ENCODE measurements around the gene NCAM1.

NCAM1 gene

DNA sequence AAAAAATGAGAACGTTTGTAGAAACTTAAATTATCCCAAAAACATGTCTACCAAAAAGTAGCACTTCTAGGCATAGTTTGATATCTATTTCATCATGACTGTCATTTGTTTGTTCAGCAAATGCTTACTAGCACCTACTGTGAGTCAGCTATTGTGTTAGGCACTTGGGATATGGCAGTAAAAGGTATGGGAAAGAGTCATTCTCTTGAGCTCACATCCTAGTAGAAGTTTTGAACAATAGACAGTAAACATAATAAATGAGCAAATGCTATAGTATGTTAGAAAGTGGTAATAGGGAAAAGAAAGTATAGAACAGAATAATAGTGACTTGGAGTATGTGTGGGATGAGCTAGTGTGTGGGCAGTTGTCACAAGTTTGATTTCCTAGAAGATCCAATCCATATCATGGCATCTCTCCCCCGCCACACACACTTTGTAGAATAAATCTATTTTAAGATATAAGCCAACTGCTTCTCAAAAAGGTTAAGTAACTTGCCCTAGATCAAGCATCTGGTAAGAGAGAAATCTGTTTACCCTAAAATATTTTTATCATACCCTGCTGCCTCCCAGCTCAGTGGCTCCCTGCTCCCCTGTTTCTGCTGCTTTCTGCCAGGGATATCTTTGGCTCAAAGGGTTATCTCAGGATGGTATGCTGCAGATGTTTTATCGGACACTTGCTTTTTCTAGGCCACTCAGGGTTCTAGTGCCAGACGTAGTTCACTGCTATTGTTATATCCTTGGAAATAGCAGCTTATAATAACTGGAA, 129.7 kb downstream of the NCAM1 start:
- no peak for DNase-seq

GRCh38 chr11:113091481-113091780, 130.2 kb downstream of the NCAM1 start:
- DNase-seq: no peak

DNA sequence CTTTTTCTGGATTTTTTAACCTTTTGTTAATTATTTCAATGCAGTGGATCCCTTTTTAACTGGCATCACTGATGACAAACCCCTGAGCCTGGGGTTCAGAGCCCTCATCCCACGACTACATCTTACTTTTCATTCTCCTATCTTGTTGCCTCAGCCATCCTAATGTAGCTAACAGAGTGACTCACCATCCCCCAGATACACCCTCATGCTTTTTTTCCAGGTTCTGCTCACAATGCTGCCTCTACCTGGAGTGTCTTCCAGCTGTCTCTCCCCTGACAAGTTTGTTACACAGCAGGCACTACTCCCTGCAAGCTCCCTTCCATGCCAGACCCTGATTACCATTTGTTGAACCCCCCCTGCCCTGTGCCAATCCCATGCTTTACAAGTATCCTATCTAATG, 135.4 kb downstream of the NCAM1 start:
- no peak for DNase-seq

GRCh38 chr11:113103932-113104690, 142.9 kb downstream of the NCAM1 start:
- no peak for DNase-seq

- DNase-seq: no peak
Observed at GRCh38 chr11:113104691-113105251, 143.6 kb downstream of the NCAM1 start.

- no peak for DNase-seq
Observed at GRCh38 chr11:113105592-113105991, 144.4 kb downstream of the NCAM1 start.

- DNase-seq: no peak
Observed at GRCh38 chr11:113106507-113106906, 145.3 kb downstream of the NCAM1 start.

DNA sequence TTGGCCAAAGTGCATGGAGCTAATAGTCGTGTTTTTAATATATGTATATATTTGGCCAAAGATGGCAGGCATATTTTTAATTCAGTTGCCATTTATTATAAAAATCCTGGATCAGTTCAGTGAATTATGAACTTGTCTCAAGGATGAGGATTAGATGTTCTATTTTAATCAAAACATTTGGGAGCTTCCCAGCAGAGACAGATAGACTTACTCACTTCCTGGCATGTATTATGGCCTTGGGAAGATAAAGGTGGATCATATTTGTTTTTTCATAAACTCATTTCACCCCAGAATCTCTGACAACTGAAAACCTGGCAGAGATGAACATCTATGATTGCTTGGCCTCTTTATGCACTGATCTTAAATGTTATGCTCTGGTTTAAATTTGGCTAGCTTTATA, 148.8 kb downstream of the NCAM1 start:
- no peak for DNase-seq

- DNase-seq: no peak
Observed at GRCh38 chr11:113111156-113111555, 149.9 kb downstream of the NCAM1 start.

- no peak for DNase-seq
Observed at GRCh38 chr11:113112307-113112706, 151.1 kb downstream of the NCAM1 start.

DNA sequence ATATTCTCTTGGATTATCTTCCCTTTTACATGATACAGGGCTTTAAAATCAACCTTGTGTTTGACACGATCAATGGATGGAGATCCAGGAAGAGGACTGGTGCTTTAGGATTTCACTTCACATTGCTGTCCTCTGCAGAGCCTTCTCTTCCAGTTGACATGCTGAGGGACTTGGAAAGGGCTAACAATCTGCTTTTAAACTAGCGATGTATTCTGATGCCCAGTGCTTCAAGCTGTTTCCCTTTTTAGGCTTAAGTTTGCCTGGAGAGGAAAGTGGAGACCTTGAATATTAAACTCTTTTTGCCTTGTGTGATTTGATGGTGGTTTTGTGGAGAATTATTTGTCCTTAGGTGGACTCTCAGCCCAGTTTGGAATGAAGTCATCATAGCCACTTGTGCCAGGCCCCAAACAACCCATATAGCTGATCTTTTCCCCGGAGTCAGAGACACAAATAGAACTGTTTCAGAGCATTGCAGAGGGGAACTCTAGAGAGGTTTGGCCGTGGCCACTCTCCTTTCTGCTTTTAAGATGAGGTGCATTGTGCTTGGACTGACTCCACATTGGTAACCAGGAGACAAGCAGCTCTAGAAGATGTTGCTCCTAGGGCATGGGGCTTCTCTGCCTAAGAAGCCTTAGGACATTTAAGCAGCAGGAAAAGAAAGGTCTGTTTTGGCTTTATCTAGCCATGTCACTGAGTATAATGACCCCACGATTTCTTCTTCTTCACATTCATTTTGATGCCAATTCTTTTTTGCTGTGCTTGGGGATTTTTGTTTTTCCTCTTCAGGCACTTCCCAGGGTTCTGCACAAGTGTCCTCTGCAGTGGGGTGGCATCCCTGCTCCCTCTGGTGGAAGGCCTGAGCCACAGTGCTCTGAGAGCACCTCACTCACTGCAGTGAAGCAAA, 152.8 kb downstream of the NCAM1 start:
- no peak for DNase-seq

- DNase-seq: no peak
Observed at GRCh38 chr11:113114705-113115027, 153.4 kb downstream of the NCAM1 start.

GRCh38 chr11:113118104-113118503, 156.9 kb downstream of the NCAM1 start:
- no peak for DNase-seq

DNA sequence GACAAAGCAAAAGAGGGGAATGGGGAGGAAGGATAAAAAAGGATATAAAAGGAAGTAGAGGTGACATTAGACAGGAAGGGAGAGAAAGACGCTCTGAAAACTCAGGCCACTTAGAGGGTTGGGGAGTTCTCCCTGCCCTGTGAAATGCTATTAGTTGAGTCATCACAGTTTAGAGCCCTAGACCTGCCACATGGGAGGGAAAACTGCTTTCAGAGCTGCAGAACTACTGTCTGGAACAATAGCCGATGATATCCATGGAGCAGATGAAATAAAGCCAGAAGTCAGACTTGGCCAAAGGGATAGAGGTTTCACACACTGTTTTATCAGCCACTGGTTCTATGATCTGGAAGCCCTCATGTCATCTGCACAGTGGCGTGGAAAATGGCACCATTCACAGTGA, 157.9 kb downstream of the NCAM1 start:
- DNase-seq: no peak

- DNase-seq: no peak
Observed at GRCh38 chr11:113119966-113120736, 158.9 kb downstream of the NCAM1 start.

- DNase-seq: no peak
Observed at GRCh38 chr11:113121746-113122145, 160.5 kb downstream of the NCAM1 start.

DNA sequence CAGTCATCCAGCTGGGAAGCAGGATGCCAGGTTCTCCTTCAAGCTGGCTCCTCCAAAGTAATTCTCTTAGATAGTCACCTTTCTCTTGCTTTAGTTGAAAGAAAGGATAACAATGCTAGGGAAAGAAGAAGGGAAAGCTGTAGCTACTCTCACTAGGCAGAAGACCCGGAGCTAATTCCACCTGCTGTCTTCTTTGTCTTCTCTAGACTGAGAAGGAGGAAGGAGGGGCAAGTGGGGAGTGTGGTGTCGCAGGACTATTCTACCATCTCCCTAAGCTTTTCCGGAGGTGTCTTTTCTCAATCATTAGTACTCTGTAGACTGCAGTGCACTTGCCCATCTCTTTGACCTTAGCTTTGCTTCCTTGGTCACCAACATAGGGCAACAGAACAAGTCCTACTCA, 162.8 kb downstream of the NCAM1 start:
- no peak for DNase-seq

DNA sequence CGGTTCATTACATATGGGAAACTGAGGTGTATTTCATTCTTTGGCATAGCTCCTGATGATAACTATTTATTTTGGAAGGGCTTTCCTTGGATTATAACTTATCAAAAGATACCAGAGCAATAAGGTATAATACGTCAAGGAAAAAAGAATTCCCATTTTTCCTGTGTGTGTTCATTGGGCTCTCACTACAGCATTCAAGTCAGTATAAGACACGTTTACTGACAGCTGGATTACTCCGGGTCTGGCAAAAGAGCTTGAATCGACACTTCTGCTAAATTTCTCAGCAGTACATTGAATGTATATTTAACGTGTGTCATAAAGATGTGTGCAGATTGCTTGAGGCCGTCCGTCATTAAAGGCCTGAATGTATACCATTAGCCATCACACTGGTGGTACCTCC, 163.4 kb downstream of the NCAM1 start:
- no peak for DNase-seq

DNA sequence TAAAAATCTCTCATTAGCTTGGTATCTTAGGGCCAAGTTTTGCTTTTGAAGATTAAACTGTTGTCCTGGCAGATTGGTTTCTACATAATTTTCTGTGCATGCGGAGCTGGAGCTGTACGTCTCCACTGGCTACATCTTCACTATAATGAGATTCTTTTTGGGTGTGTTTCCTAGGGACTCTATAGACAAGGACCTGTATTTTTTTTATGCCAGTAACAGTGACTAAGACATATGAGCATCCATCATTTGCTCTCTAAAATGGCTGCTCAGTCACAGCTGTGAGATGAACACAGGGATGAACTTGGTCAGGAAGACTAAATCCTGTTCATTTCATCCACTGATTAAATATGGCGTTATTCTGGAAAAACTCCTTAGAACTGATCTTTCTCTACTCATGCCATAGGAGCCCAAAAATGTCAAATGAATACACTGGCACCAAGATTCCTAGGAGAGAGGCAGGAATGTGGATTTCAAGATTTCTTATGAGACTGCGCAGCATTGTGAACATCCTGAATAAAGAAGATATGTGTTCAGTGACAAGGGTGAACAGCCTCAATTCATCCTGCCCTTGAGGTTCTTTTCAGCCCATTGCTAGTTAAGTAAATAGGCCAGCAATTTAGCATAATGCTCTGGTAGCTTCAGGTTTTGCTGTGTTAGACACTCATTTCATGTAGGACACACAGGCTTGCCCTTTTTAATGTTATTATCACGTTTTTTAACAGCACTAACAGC, 168.2 kb downstream of the NCAM1 start:
- no peak for DNase-seq

GRCh38 chr11:113131036-113131775, 170.0 kb downstream of the NCAM1 start:
- no peak for DNase-seq

- no peak for DNase-seq
Observed at GRCh38 chr11:113133071-113133470, 171.9 kb downstream of the NCAM1 start.

Data from amniotic stem cell (primary cell).